Breast epithelium (tissue), 3 donors: Measurements from ENCODE around the gene FHIP1B.

Experiments used
- CTCF ChIP-seq, 3 donors: fragments of 450-650 bp; IDR thresholded peaks; one replicate each; pipeline ENCODE4 v1.5.1; 2016 to 2017; ENCODE audit warnings: antibody characterized with exemption in 3 of 3, mild to moderate bottlenecking in 3 of 3, moderate library complexity in 3 of 3
- POLR2A ChIP-seq: fragments of 450-650 bp; IDR thresholded peaks from one replicate; pipeline ENCODE4 v1.6.1; 2016; ENCODE audit warnings: antibody characterized with exemption, mild to moderate bottlenecking, moderate library complexity

- no peak for TF ChIP-seq POLR2A
- no peak for TF ChIP-seq CTCF (IDR thresholded peaks at IDR 0.05)
Measured at GRCh38 chr11:6217722-6218121, 16.7 kb downstream of the FHIP1B start.
